Lower leg skin (tissue), 4 donors: ENCODE results near the gene DNAJC25. TPM values are rescaled to one million over a fixed set of nuclear protein-coding genes. Genes with fewer than 3 reads are reported as not detected.

Source experiments
- DNase-seq, 2 donors: peaks; one replicate each; pipeline ENCODE4 v3.0.0-alpha.2; 2019; ENCODE audit warnings: low spot score in 2 of 2
- H3K4me3 ChIP-seq: fragments of 200-600 bp; sonication (generic); 2 replicates; pipeline ENCODE4 v1.5.1; 2017; ENCODE audit warnings: mild to moderate bottlenecking, low read depth; ENCODE audit not compliant: poor library complexity, severe bottlenecking
- POLR2A ChIP-seq, 2 donors: fragments of 450-650 bp; IDR thresholded peaks; one replicate each; pipeline ENCODE4 v1.6.1; 2016 to 2017; ENCODE audit warnings: antibody characterized with exemption in 2 of 2, mild to moderate bottlenecking in 1 of 2, moderate library complexity in 1 of 2
- WGBS, 2 donors: methylation state at CpG; one replicate each; pipeline ENCODE4 v1.1.5; 2018; 5-methylcytosine and 5-hydroxymethylcytosine counted together
- intact Hi-C: fragments of 100-400 bp; cut with DNase I; formaldehyde crosslinking; loops from one replicate; pipeline ENCODE4 v1.15.0; 2023; ENCODE audit warnings: low total_unique reads
- total RNA-seq, 4 donors: library from RNA; depleted of rRNA; stranded (reverse); fragments of >200 nt; gene quantifications; one replicate each; pipeline ENCODE4 v1.1.0, GENCODE V29; 2016
- TF ChIP-seq, protein P1 (sequence below), 3 donors: fragments of 450-650 bp; IDR thresholded peaks; one replicate each; pipeline ENCODE4 v1.5.1; 2016; ENCODE audit warnings: antibody characterized with exemption in 3 of 3, mild to moderate bottlenecking in 3 of 3, moderate library complexity in 2 of 3

DNAJC25 gene
- total RNA-seq, 4 donors from 2014 or later: 6.8 to 13.1 (median 8.4) TPM

DNA sequence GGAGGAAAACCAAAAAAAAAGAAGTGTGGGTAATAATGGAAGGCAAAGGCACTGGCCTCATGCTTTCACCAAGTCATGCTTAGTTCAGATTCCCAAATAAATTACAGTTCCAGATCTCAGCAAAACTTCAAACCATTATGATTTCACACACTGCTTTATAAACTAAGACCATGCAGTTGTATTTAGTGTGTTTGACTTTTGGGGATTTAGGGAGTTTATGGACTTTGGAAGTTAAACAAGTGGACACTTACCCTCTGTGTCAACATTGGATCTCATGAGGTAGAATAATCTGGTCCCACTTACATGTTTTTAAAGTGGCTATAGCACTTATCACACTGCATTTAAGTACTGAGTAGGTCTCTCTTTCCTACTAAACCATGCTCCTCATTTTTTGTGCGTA, 3.7 kb downstream of the DNAJC25 start:
- no peak for TF ChIP-seq POLR2A (IDR thresholded peaks at IDR 0.05)
- TF ChIP-seq, protein P1, sequence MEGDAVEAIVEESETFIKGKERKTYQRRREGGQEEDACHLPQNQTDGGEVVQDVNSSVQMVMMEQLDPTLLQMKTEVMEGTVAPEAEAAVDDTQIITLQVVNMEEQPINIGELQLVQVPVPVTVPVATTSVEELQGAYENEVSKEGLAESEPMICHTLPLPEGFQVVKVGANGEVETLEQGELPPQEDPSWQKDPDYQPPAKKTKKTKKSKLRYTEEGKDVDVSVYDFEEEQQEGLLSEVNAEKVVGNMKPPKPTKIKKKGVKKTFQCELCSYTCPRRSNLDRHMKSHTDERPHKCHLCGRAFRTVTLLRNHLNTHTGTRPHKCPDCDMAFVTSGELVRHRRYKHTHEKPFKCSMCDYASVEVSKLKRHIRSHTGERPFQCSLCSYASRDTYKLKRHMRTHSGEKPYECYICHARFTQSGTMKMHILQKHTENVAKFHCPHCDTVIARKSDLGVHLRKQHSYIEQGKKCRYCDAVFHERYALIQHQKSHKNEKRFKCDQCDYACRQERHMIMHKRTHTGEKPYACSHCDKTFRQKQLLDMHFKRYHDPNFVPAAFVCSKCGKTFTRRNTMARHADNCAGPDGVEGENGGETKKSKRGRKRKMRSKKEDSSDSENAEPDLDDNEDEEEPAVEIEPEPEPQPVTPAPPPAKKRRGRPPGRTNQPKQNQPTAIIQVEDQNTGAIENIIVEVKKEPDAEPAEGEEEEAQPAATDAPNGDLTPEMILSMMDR (IDR thresholded peaks at IDR 0.05): no peak
- H3K4me3 ChIP-seq: no peak overlapping the region
- intact Hi-C loops: no loop called here
- DNase-seq: no peak
- 92 to 97% methylated on average over 1 of the region's 1 CpG for WGBS, 2 donors

DNA sequence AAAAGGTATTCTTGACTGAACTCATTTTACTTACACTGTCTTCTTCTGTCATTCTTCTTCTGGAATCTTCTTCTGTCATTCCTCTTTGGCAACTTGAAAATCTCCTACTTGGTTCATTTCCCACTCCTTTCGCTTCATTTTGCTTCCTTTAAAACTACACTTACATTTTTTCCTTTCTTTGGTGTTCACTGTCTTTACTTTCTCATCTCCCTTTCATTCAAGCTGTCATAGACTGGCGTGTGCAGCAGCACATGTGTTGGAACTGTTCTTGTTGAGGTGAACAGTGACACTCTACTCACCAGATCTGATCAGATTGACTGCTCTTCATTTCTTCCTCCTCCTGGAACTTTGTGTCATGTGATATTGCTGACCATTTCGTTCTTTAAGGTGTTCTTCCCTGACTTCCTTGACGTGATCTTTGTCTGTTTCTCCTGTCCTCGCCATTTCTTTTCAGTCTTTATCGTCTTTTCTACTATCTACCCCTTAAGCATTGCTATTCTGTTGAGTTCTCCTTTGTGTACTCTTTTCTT, 6.4 kb downstream of the DNAJC25 start:
- 73 to 75% methylated on average over 6 of the region's 6 CpGs for WGBS, 2 donors

GRCh38 chr9:111644195-111644772, 13.2 kb downstream of the DNAJC25 start:
- intact Hi-C loops: no loop called here
- no peak for TF ChIP-seq POLR2A (IDR thresholded peaks at IDR 0.05)
- TF ChIP-seq, protein P1 (IDR thresholded peaks at IDR 0.05): no peak
- no peak overlapping the region for H3K4me3 ChIP-seq
- DNase-seq: no peak
- WGBS, 2 donors: 87 to 91% methylated on average over 8 of the region's 8 CpGs

More for the DNA sequence above, 6.4 kb downstream of the DNAJC25 start:
- intact Hi-C loops: no loop called here
- H3K4me3 ChIP-seq: no peak overlapping the region
- no peak for DNase-seq
- TF ChIP-seq, protein P1 (IDR thresholded peaks at IDR 0.05): no peak
- no peak for TF ChIP-seq POLR2A (IDR thresholded peaks at IDR 0.05)

- 89 to 95% methylated on average over 1 of the region's 1 CpG for WGBS, 2 donors
- no peak overlapping the region for H3K4me3 ChIP-seq
These were observed 14.7 kb downstream of the DNAJC25 start for GRCh38 chr9:111645806-111646205.

GRCh38 chr9:111646417-111646816, 15.3 kb downstream of the DNAJC25 start:
- 90% methylated on average over 2 of the region's 2 CpGs for WGBS, 2 donors
- no peak overlapping the region for H3K4me3 ChIP-seq
- intact Hi-C loops: no loop called here

More at GRCh38 chr9:111645806-111646205, 14.7 kb downstream of the DNAJC25 start:
- no peak for DNase-seq
- no peak for TF ChIP-seq POLR2A (IDR thresholded peaks at IDR 0.05)
- TF ChIP-seq, protein P1 (IDR thresholded peaks at IDR 0.05): no peak
- intact Hi-C loops: no loop called here

More at GRCh38 chr9:111646417-111646816, 15.3 kb downstream of the DNAJC25 start:
- DNase-seq: no peak
- TF ChIP-seq POLR2A (IDR thresholded peaks at IDR 0.05): no peak
- TF ChIP-seq, protein P1 (IDR thresholded peaks at IDR 0.05): no peak
